Breast epithelium (tissue), 4 donors: ENCODE results near the gene BDKRB2. TPM values are rescaled to one million over a fixed set of nuclear protein-coding genes. Genes with fewer than 3 reads are reported as not detected.

Source experiments
- DNase-seq, 2 donors: peaks; one replicate each; pipeline ENCODE4 v3.0.0-alpha.2; 2019; ENCODE audit warnings: low spot score in 2 of 2
- H3K27ac ChIP-seq, 2 donors: fragments of 200-600 bp; sonication (generic) in 1 of 2; one replicate each; pipeline ENCODE4 v1.5.1; 2016 to 2019; ENCODE audit warnings: mild to moderate bottlenecking in 1 of 2
- H3K27me3 ChIP-seq, 2 donors: fragments of 200-600 bp; sonication (generic) in 1 of 2; one replicate each; pipeline versions ENCODE4 v1.5.1 to v1.6.0; 2017 to 2019; ENCODE audit warnings: control low read depth in 1 of 2, mild to moderate bottlenecking in 1 of 2
- H3K36me3 ChIP-seq: fragments of 200-600 bp; one replicate; pipeline ENCODE4 v1.5.1; 2019
- H3K4me1 ChIP-seq, 2 donors: fragments of 200-600 bp; sonication (generic); one replicate each; pipeline ENCODE4 v1.5.1; 2016 to 2019; ENCODE audit warnings: control low read depth in 1 of 2
- H3K4me3 ChIP-seq, 3 donors: fragments of 200-600 bp; sonication (generic); 1 replicate in 2 of 3; 2 replicates in 1 of 3; pipeline ENCODE4 v1.5.1; 2016 to 2019; ENCODE audit warnings: mild to moderate bottlenecking in 3 of 3, moderate library complexity in 2 of 3
- H3K9me3 ChIP-seq, 2 donors: fragments of 200-600 bp; sonication (generic) in 1 of 2; one replicate each; pipeline ENCODE4 v1.5.1; 2016 to 2019; ENCODE audit warnings: control low read depth in 1 of 2
- CTCF ChIP-seq, 3 donors: fragments of 450-650 bp; IDR thresholded peaks; one replicate each; pipeline ENCODE4 v1.5.1; 2016 to 2017; ENCODE audit warnings: antibody characterized with exemption in 3 of 3, mild to moderate bottlenecking in 3 of 3, moderate library complexity in 3 of 3
- POLR2A ChIP-seq: fragments of 450-650 bp; IDR thresholded peaks from one replicate; pipeline ENCODE4 v1.6.1; 2016; ENCODE audit warnings: antibody characterized with exemption, mild to moderate bottlenecking, moderate library complexity
- POLR2AphosphoS5 ChIP-seq, 3 donors: sonication (generic); formaldehyde crosslinking; IDR thresholded peaks; one replicate each; pipeline ENCODE4 v1.6.1; 2017; ENCODE audit warnings: antibody characterized with exemption in 3 of 3
- intact Hi-C: fragments of 100-400 bp; cut with DNase I; formaldehyde crosslinking; loops from one replicate; pipeline ENCODE4 v1.15.1; 2023; ENCODE audit warnings: low total_unique reads
- total RNA-seq, 3 donors: library from RNA; depleted of rRNA; stranded (reverse); fragments of >200 nt; gene quantifications; one replicate each; pipeline ENCODE4 v1.1.0, GENCODE V29; 2016

Gene BDKRB2
- total RNA-seq, 3 donors from 2014 or later, result 1.1 to 5.6 (median 4.2) TPM

- no peak for DNase-seq
- H3K4me1 ChIP-seq, result no peaks in the 10 kb centered on the region
- TF ChIP-seq POLR2A, result no peak
- no peak overlapping the region for H3K4me3 ChIP-seq
- no peaks in the 10 kb centered on the region for H3K36me3 ChIP-seq
- intact Hi-C loops, result no loop called here
- H3K27me3 ChIP-seq, result no peaks in the 10 kb centered on the region
- no peaks in the 10 kb centered on the region for H3K9me3 ChIP-seq
- H3K27ac ChIP-seq, result no peak overlapping the region
Measured at GRCh38 chr14:96261053-96261452, 56.4 kb downstream of the BDKRB2 start.

- no peaks in the 10 kb centered on the region for H3K4me1 ChIP-seq
- intact Hi-C loops, result no loop called here
- H3K9me3 ChIP-seq, result no peaks in the 10 kb centered on the region
- TF ChIP-seq POLR2AphosphoS5 (IDR thresholded peaks at IDR 0.05) (no peak), POLR2A (no peak), CTCF (IDR thresholded peaks at IDR 0.05) (no peak)
- H3K36me3 ChIP-seq, result no peaks in the 10 kb centered on the region
- H3K27me3 ChIP-seq, result no peaks in the 10 kb centered on the region
- H3K27ac ChIP-seq, result no peak overlapping the region
- no peak overlapping the region for H3K4me3 ChIP-seq
- DNase-seq, result no peak
Measured at GRCh38 chr14:96261772-96262655, 57.4 kb downstream of the BDKRB2 start.

GRCh38 chr14:96263347-96264199, 58.9 kb downstream of the BDKRB2 start:
- Histone ChIP-seq H3K27me3 (no peaks in the 10 kb centered on the region), H3K36me3 (no peaks in the 10 kb centered on the region), H3K4me1 (no peaks in the 10 kb centered on the region), H3K4me3 (no peak overlapping the region), H3K9me3 (no peaks in the 10 kb centered on the region), H3K27ac (no peak overlapping the region)
- intact Hi-C loops, result no loop called here
- DNase-seq, result peak in 1 of 2 donors; percentile 67
- no peak for TF ChIP-seq POLR2A
- no peak for TF ChIP-seq CTCF (IDR thresholded peaks at IDR 0.05)
- TF ChIP-seq POLR2AphosphoS5 (IDR thresholded peaks at IDR 0.05), result no peak

GRCh38 chr14:96264200-96264553, 59.5 kb downstream of the BDKRB2 start:
- intact Hi-C loops, result no loop called here
- no peaks in the 10 kb centered on the region for H3K36me3 ChIP-seq
- no peaks in the 10 kb centered on the region for H3K9me3 ChIP-seq
- H3K27ac ChIP-seq, result no peak overlapping the region
- no peak for DNase-seq
- TF ChIP-seq CTCF (IDR thresholded peaks at IDR 0.05), result no peak
- no peak for TF ChIP-seq POLR2AphosphoS5 (IDR thresholded peaks at IDR 0.05)
- no peaks in the 10 kb centered on the region for H3K4me1 ChIP-seq
- no peaks in the 10 kb centered on the region for H3K27me3 ChIP-seq
- no peak overlapping the region for H3K4me3 ChIP-seq

- intact Hi-C loops, result no loop called here
- Histone ChIP-seq H3K9me3 (no peaks in the 10 kb centered on the region), H3K27me3 (no peaks in the 10 kb centered on the region), H3K4me3 (no peak overlapping the region), H3K36me3 (no peaks in the 10 kb centered on the region), H3K4me1 (no peaks in the 10 kb centered on the region), H3K27ac (no peak overlapping the region)
- DNase-seq, result no peak
- TF ChIP-seq CTCF (IDR thresholded peaks at IDR 0.05), result peak in 1 of 3 donors; percentile 6
- no peak for TF ChIP-seq POLR2AphosphoS5 (IDR thresholded peaks at IDR 0.05)
Measured at GRCh38 chr14:96264853-96265252, 60.2 kb downstream of the BDKRB2 start.
